GM12873 (cell line): ENCODE data around the gene POP7.

ENCODE experiments used
- CTCF ChIP-seq: IDR thresholded peaks from 2 replicates; pipeline ENCODE4 v1.5.1; 2012; ENCODE audit warnings: low read depth, mild to moderate bottlenecking, moderate library complexity, low read length, control low read depth; ENCODE audit not compliant: insufficient read depth; ENCODE audit errors: missing control alignments

Gene POP7

GRCh38 chr7:100735730-100736129 is 29.8 kb downstream of the POP7 start:
- TF ChIP-seq CTCF = no peak

- no peak for TF ChIP-seq CTCF
These were observed 30.8 kb downstream of the POP7 start for GRCh38 chr7:100736671-100737070.

GRCh38 chr7:100739934-100740333 is 34.0 kb downstream of the POP7 start:
- no peak for TF ChIP-seq CTCF

GRCh38 chr7:100744605-100745004 is 38.7 kb downstream of the POP7 start:
- TF ChIP-seq CTCF = no peak

- TF ChIP-seq CTCF = no peak
These were observed 39.3 kb downstream of the POP7 start for GRCh38 chr7:100745184-100745583.

- no peak for TF ChIP-seq CTCF
These were observed 47.1 kb downstream of the POP7 start for GRCh38 chr7:100752994-100753393.

- TF ChIP-seq CTCF = no peak
These were observed 47.8 kb downstream of the POP7 start for GRCh38 chr7:100753750-100754149.
